ENCODE measurements around the gene SPCS2. TPM values are rescaled to one million over a fixed set of nuclear protein-coding genes. Genes with fewer than 3 reads are reported as not detected.

The SPCS2 gene
- polyA plus RNA-seq, 1 of the 3 experiments (the other 2 are of a cell fraction), result 49.1 TPM

GRCh38 chr11:75000975-75001354 is 51.9 kb downstream of the SPCS2 start:
- Histone ChIP-seq H4K20me1 (ENCODE audit: insufficient read depth) (no peaks in the 10 kb centered on the region), H3K9me2 (no peaks in the 10 kb centered on the region), H3K4me2 (no peak overlapping the region), H3K27ac (ENCODE audit: low read depth in 2 of 2, low read length in 1 of 2) (no peak overlapping the region), H3K9ac (no peak overlapping the region), H3K4me3 (ENCODE audit: low read depth in 2 of 2, low read length in 1 of 2) (no peak overlapping the region), H3K9me3 (no peaks in the 10 kb centered on the region), H3F3A (replicated peaks; ENCODE audit: insufficient read depth) (no peaks in the 10 kb centered on the region), H3K79me2 (ENCODE audit: insufficient read depth) (no peaks in the 10 kb centered on the region), H2AFZ (ENCODE audit: low read depth) (no peak overlapping the region), H3K27me3 (ENCODE audit: insufficient read depth) (no peaks in the 10 kb centered on the region), H3K4me1 (ENCODE audit: control insufficient read depth in 1 of 2, insufficient read depth in 2 of 2, low read depth in 1 of 2, low read length in 1 of 2) (no peaks in the 10 kb centered on the region), H3K36me3 (replicated peaks in 1 of 2; ENCODE audit: control insufficient read depth in 1 of 2, insufficient read depth in 2 of 2, low read length in 1 of 2) (peaks cover 16 to 21% of the 10 kb centered on the region in 2 experiments)
- CTCF ChIA-PET, result interaction anchor here (1.4 to 3.6 kb wide), 3 partner anchors 22 to 248 kb away, joined by 3 to 14 read pairs (median 6); no protein-coding TSS in a partner anchor
- no peak for DNase-seq
- WGBS (ENCODE audit: low lambda C conversion rate), result 89% methylated on average over 3 of the region's 3 CpGs
- POLR2A ChIA-PET, result no interaction called here
- no peak for TF ChIP-seq TAF1 (IDR thresholded peaks at IDR 0.05; ENCODE audit: borderline replicate concordance, low read depth, low read length)
- TF ChIP-seq CTCF (IDR thresholded peaks at IDR 0.05), result no peak
- TF ChIP-seq MEF2A (IDR thresholded peaks at IDR 0.05; ENCODE audit: borderline replicate concordance, low read depth), result no peak
- TF ChIP-seq CHD2 (IDR thresholded peaks at IDR 0.05; ENCODE audit: low read length, partially characterized antibody), result no peak
- no peak for TF ChIP-seq REST (IDR thresholded peaks at IDR 0.05; ENCODE audit: low read depth, low read length)
- no peak for TF ChIP-seq IRF3 (IDR thresholded peaks at IDR 0.05; ENCODE audit: low read depth, low read length)
- TF ChIP-seq RCOR1 (IDR thresholded peaks at IDR 0.05; ENCODE audit: low read length), result no peak

GRCh38 chr11:75001686-75002085 is 52.6 kb downstream of the SPCS2 start:
- 100% methylated on average over 3 of the region's 3 CpGs for WGBS (ENCODE audit: low lambda C conversion rate)
- Histone ChIP-seq H3K36me3 (replicated peaks in 1 of 2; ENCODE audit: control insufficient read depth in 1 of 2, insufficient read depth in 2 of 2, low read length in 1 of 2) (peaks cover 20 to 21% of the 10 kb centered on the region in 2 experiments), H3K4me2 (no peak overlapping the region), H3K9ac (no peak overlapping the region), H3K27ac (ENCODE audit: low read depth in 2 of 2, low read length in 1 of 2) (no peak overlapping the region), H3K4me1 (ENCODE audit: control insufficient read depth in 1 of 2, insufficient read depth in 2 of 2, low read depth in 1 of 2, low read length in 1 of 2) (no peaks in the 10 kb centered on the region), H4K20me1 (ENCODE audit: insufficient read depth) (no peaks in the 10 kb centered on the region), H3F3A (replicated peaks; ENCODE audit: insufficient read depth) (no peaks in the 10 kb centered on the region), H3K79me2 (ENCODE audit: insufficient read depth) (no peaks in the 10 kb centered on the region), H3K9me2 (no peaks in the 10 kb centered on the region), H3K9me3 (no peaks in the 10 kb centered on the region), H2AFZ (ENCODE audit: low read depth) (no peak overlapping the region), H3K4me3 (ENCODE audit: low read depth in 2 of 2, low read length in 1 of 2) (no peak overlapping the region), H3K27me3 (ENCODE audit: insufficient read depth) (no peaks in the 10 kb centered on the region)
- CTCF ChIA-PET, result interaction anchor here (0.8 to 3.6 kb wide), 7 partner anchors 22 to 249 kb away, joined by 3 to 14 read pairs (median 4); no protein-coding TSS in a partner anchor
- no peak for DNase-seq
- POLR2A ChIA-PET, result no interaction called here
- TF ChIP-seq EZH2phosphoT487 (IDR thresholded peaks at IDR 0.05; ENCODE audit: borderline replicate concordance, low read depth), result no peak
- TF ChIP-seq FOXM1 (IDR thresholded peaks at IDR 0.05; ENCODE audit: low read depth), result no peak
